ENCODE measurements around the gene SFXN3.

GRCh38 chr10:101090597-101090996 lies 59.6 kb downstream of the SFXN3 start:
- TF ChIP-seq ZFP3 (CRISPR knock-in tag; IDR thresholded peaks at IDR 0.05) (no peak), TCF4 (CRISPR knock-in tag; IDR thresholded peaks at IDR 0.05; ENCODE audit: borderline replicate concordance) (no peak), TOX (CRISPR knock-in tag; IDR thresholded peaks at IDR 0.05; ENCODE audit: borderline replicate concordance) (no peak), ZC3H10 (CRISPR knock-in tag; IDR thresholded peaks at IDR 0.05) (no peak), PATZ1 (CRISPR knock-in tag; IDR thresholded peaks at IDR 0.05; ENCODE audit: borderline replicate concordance) (no peak)
